GM23338 (cell line): ENCODE results near the gene FOXP2. TPM values are rescaled to one million over a fixed set of nuclear protein-coding genes. Genes with fewer than 3 reads are reported as not detected.

ENCODE experiments used
- ATAC-seq: fragments of 200-7000 bp; cut with Tn5 transposase; 3 replicates; pipeline ENCODE4 v1.9.1; 2020
- DNase-seq: peaks from one replicate; pipeline ENCODE4 v3.0.0-alpha.2; 2015; ENCODE audit warnings: low spot score
- H2AFZ ChIP-seq: fragments of 200-600 bp; sonication (generic); 2 replicates; pipeline ENCODE4 v1.8.0; 2016; ENCODE audit warnings: antibody characterized with exemption, mild to moderate bottlenecking, moderate library complexity
- H3F3A ChIP-seq: fragments of 200-600 bp; sonication (generic); replicated peaks from 2 replicates; pipeline ENCODE4 v1.8.0; 2017; ENCODE audit warnings: antibody characterized with exemption, mixed run types, low read depth
- H3K27ac ChIP-seq: fragments of 200-600 bp; sonication (generic); 2 replicates; pipeline ENCODE4 v1.6.1; 2016; ENCODE audit warnings: low read depth
- H3K27me3 ChIP-seq: fragments of 200-600 bp; sonication (generic); 2 replicates; pipeline ENCODE4 v1.8.0; 2016; ENCODE audit warnings: mild to moderate bottlenecking, mixed run types, moderate library complexity; ENCODE audit not compliant: insufficient read depth
- H3K36me3 ChIP-seq: fragments of 200-600 bp; sonication (generic); 2 replicates; pipeline ENCODE4 v1.8.0; 2016; ENCODE audit warnings: mild to moderate bottlenecking; ENCODE audit not compliant: insufficient read depth
- H3K4me1 ChIP-seq: fragments of 200-600 bp; sonication (generic); 2 replicates; pipeline ENCODE4 v1.8.0; 2016; ENCODE audit warnings: mild to moderate bottlenecking, moderate library complexity; ENCODE audit not compliant: insufficient read depth
- H3K4me2 ChIP-seq: fragments of 200-600 bp; sonication (generic); 2 replicates; pipeline ENCODE4 v1.7.1; 2017; ENCODE audit warnings: mixed run types
- H3K4me3 ChIP-seq: fragments of 200-600 bp; sonication (generic); 2 replicates; pipeline ENCODE4 v1.6.1; 2016; ENCODE audit warnings: mixed run types
- H3K79me2 ChIP-seq: fragments of 200-600 bp; sonication (generic); replicated peaks from 2 replicates; pipeline ENCODE4 v1.8.0; 2017; ENCODE audit warnings: mild to moderate bottlenecking; ENCODE audit not compliant: insufficient read depth
- H3K9me2 ChIP-seq: fragments of 200-600 bp; sonication (generic); 2 replicates; pipeline ENCODE4 v1.8.0; 2017; ENCODE audit not compliant: insufficient read depth
- H4K20me1 ChIP-seq: fragments of 200-600 bp; sonication (generic); replicated peaks from 2 replicates; pipeline ENCODE4 v1.8.0; 2017; ENCODE audit warnings: mild to moderate bottlenecking; ENCODE audit not compliant: insufficient read depth
- H3K27ac Mint-ChIP-seq: 2 replicates; pipeline ENCODE4 v1.8.0; 2020; ENCODE audit warnings: inconsistent platforms, mild to moderate bottlenecking, moderate library complexity, mixed read lengths
- H3K27me3 Mint-ChIP-seq: 3 replicates; pipeline ENCODE4 v1.8.0; 2022; ENCODE audit warnings: low read depth, mild to moderate bottlenecking, moderate library complexity, mixed read lengths, inconsistent platforms; ENCODE audit not compliant: insufficient read depth, poor library complexity
- H3K36me3 Mint-ChIP-seq: 3 replicates; pipeline ENCODE4 v1.8.0; 2021; ENCODE audit warnings: low read depth, mild to moderate bottlenecking, inconsistent platforms, moderate library complexity, mixed read lengths
- H3K4me1 Mint-ChIP-seq: 3 replicates; pipeline ENCODE4 v1.8.0; 2020; ENCODE audit warnings: mild to moderate bottlenecking, inconsistent platforms, mixed read lengths
- H3K4me3 Mint-ChIP-seq: 3 replicates; pipeline ENCODE4 v1.8.0; 2021; ENCODE audit warnings: moderate library complexity, mild to moderate bottlenecking, inconsistent platforms, mixed read lengths
- H3K9me3 Mint-ChIP-seq: 3 replicates; pipeline ENCODE4 v1.8.0; 2020; ENCODE audit warnings: moderate library complexity, mild to moderate bottlenecking, inconsistent platforms, mixed read lengths
- ETS1 ChIP-seq: IDR thresholded peaks from 2 replicates; pipeline ENCODE4 v1.6.1; 2016; ENCODE audit warnings: antibody characterized with exemption
- EZH2 ChIP-seq: fragments of 200-600 bp; sonication (generic); IDR thresholded peaks from one replicate; pipeline ENCODE4 v1.8.0; 2017; ENCODE audit warnings: antibody characterized with exemption, mild to moderate bottlenecking, low read depth; ENCODE audit not compliant: unreplicated experiment
- EZH2phosphoT487 ChIP-seq: fragments of 200-600 bp; sonication (generic); IDR thresholded peaks from one replicate; pipeline ENCODE4 v1.8.1; 2018; ENCODE audit warnings: antibody characterized with exemption; ENCODE audit not compliant: unreplicated experiment
- NANOG ChIP-seq: IDR thresholded peaks from 2 replicates; pipeline ENCODE4 v1.6.1; 2016; ENCODE audit warnings: antibody characterized with exemption, borderline replicate concordance
- POLR2AphosphoS5 ChIP-seq: IDR thresholded peaks from 2 replicates; pipeline ENCODE4 v1.6.1; 2016; ENCODE audit warnings: antibody characterized with exemption, low read depth
- REST ChIP-seq: IDR thresholded peaks from one replicate; pipeline ENCODE4 v1.6.1; 2018; ENCODE audit warnings: antibody characterized with exemption; ENCODE audit not compliant: unreplicated experiment
- ZNF462 ChIP-seq: fragments of 250-450 bp; sonication (Bioruptor Pico); IDR thresholded peaks from 2 replicates; pipeline ENCODE4 v1.5.0; 2020; ENCODE audit warnings: mild to moderate bottlenecking, moderate library complexity
- polyA plus RNA-seq: library from polyadenylated mRNA; unstranded; fragments of >200 nt; fragmentation: Nextera tagmentation; extraction: Ambion mirVana; gene quantifications from 2 replicates; pipeline ENCODE4 v1.2.1, GENCODE V29; 2016
- total RNA-seq: library from RNA; depleted of rRNA; stranded (reverse); fragments of >200 nt; shearing (Covaris generic); gene quantifications from 2 replicates; pipeline ENCODE4 v1.2.3, GENCODE V29; 2014
- TF ChIP-seq, protein P1 (sequence below), 2 experiments: fragments of 200-600 bp in 1 of 2; sonication (generic) in 1 of 2; conservative IDR thresholded peaks; 2 replicates each; pipeline versions ENCODE4 v1.5.1 to v1.6.1; 2016 to 2017; ENCODE audit warnings: antibody characterized with exemption in 2 of 2, low read depth in 2 of 2, mild to moderate bottlenecking in 2 of 2, moderate library complexity in 1 of 2

FOXP2 gene
- total and polyA plus RNA-seq, 2 experiments from 2014 or later = 0.03 to 0.24 TPM

DNA sequence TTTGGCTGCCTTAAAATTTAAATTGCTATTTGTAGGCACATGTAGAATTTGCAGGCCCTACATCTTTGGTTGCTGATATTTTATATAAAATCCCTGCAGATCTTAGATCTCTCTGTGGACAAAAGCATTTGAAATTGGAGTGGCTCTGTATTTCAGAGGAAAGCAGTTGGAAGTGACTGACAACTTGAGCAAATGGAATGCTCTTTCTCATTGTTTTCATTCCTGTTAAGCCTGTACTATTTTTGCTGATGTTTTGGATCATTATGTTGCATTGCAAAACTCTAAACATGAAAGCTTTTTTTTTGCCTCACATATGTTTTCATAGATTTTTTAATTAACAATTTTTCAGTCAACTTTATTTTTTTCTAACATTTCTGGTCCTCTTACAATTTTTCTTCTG is 256.1 kb downstream of the FOXP2 start (continued):
- no peak for TF ChIP-seq EZH2
- TF ChIP-seq EZH2phosphoT487 = no peak
- no peak for TF ChIP-seq NANOG
- TF ChIP-seq, protein P1, sequence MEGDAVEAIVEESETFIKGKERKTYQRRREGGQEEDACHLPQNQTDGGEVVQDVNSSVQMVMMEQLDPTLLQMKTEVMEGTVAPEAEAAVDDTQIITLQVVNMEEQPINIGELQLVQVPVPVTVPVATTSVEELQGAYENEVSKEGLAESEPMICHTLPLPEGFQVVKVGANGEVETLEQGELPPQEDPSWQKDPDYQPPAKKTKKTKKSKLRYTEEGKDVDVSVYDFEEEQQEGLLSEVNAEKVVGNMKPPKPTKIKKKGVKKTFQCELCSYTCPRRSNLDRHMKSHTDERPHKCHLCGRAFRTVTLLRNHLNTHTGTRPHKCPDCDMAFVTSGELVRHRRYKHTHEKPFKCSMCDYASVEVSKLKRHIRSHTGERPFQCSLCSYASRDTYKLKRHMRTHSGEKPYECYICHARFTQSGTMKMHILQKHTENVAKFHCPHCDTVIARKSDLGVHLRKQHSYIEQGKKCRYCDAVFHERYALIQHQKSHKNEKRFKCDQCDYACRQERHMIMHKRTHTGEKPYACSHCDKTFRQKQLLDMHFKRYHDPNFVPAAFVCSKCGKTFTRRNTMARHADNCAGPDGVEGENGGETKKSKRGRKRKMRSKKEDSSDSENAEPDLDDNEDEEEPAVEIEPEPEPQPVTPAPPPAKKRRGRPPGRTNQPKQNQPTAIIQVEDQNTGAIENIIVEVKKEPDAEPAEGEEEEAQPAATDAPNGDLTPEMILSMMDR (conservative IDR thresholded peaks at IDR 0.05; ENCODE audit: low read depth in 2 of 2) = no peak
- TF ChIP-seq REST = no peak
- no peak for TF ChIP-seq POLR2AphosphoS5
- TF ChIP-seq ETS1 = no peak

- Mint-ChIP-seq H3K4me3 (no peak overlapping the region), H3K36me3 (no peaks in the 10 kb centered on the region), H3K4me1 (peaks cover 9% of the 10 kb centered on the region), H3K9me3 (no peaks in the 10 kb centered on the region), H3K27ac (no peak overlapping the region), H3K27me3 (no peaks in the 10 kb centered on the region)
- Histone ChIP-seq H3F3A (no peaks in the 10 kb centered on the region), H3K27me3 (no peaks in the 10 kb centered on the region), H3K79me2 (no peaks in the 10 kb centered on the region), H3K27ac (no peak overlapping the region), H2AFZ (no peak overlapping the region), H3K4me3 (no peak overlapping the region), H3K4me2 (no peak overlapping the region), H3K36me3 (no peaks in the 10 kb centered on the region), H3K9me2 (no peaks in the 10 kb centered on the region), H3K4me1 (no peaks in the 10 kb centered on the region), H4K20me1 (no peaks in the 10 kb centered on the region)
- DNase-seq (no peak), ATAC-seq (no peak)
- no peak for TF ChIP-seq ETS1
- TF ChIP-seq ZNF462 (CRISPR knock-in tag) = no peak
Observed at GRCh38 chr7:114671563-114672123, 257.0 kb downstream of the FOXP2 start.
